Measurements from ENCODE around the gene DOK3.

The DOK3 gene

GRCh38 chr5:177520916-177521513, 11.4 kb upstream of the DOK3 start:
- ATAC-seq, result no peak
- TF ChIP-seq ZNF565 (CRISPR knock-in tag; conservative IDR thresholded peaks at IDR 0.05; ENCODE audit: low read depth) (no peak), POU6F1 (CRISPR knock-in tag; IDR thresholded peaks at IDR 0.05; ENCODE audit: borderline replicate concordance, low read depth) (no peak), CSDC2 (CRISPR knock-in tag; IDR thresholded peaks at IDR 0.05) (no peak), ZNF8 (CRISPR knock-in tag; IDR thresholded peaks at IDR 0.05) (no peak), TCF4 (CRISPR knock-in tag; IDR thresholded peaks at IDR 0.05; ENCODE audit: borderline replicate concordance) (no peak), ZFP30 (CRISPR knock-in tag; IDR thresholded peaks at IDR 0.05) (no peak), TOX (CRISPR knock-in tag; IDR thresholded peaks at IDR 0.05; ENCODE audit: borderline replicate concordance) (no peak), PATZ1 (CRISPR knock-in tag; IDR thresholded peaks at IDR 0.05; ENCODE audit: borderline replicate concordance) (no peak)

GRCh38 chr5:177520271-177520670, 10.6 kb upstream of the DOK3 start:
- no peak for TF ChIP-seq CSRNP3 (CRISPR knock-in tag; IDR thresholded peaks at IDR 0.05)
- no peak for TF ChIP-seq GLIS3 (CRISPR knock-in tag; IDR thresholded peaks at IDR 0.05)
- TF ChIP-seq TSHZ2 (CRISPR knock-in tag; IDR thresholded peaks at IDR 0.05), result no peak
- no peak for TF ChIP-seq ZNF70 (CRISPR knock-in tag; IDR thresholded peaks at IDR 0.05)
- no peak for TF ChIP-seq ZNF8 (CRISPR knock-in tag; IDR thresholded peaks at IDR 0.05)
- no peak for TF ChIP-seq PATZ1 (CRISPR knock-in tag; IDR thresholded peaks at IDR 0.05; ENCODE audit: borderline replicate concordance)
- TF ChIP-seq TOX (CRISPR knock-in tag; IDR thresholded peaks at IDR 0.05; ENCODE audit: borderline replicate concordance), result no peak
- no peak for TF ChIP-seq ARNTL (CRISPR knock-in tag; IDR thresholded peaks at IDR 0.05; ENCODE audit: borderline replicate concordance, low read depth)
- no peak for TF ChIP-seq TCF4 (CRISPR knock-in tag; IDR thresholded peaks at IDR 0.05; ENCODE audit: borderline replicate concordance)
- no peak for TF ChIP-seq ISL1 (CRISPR knock-in tag; IDR thresholded peaks at IDR 0.05)
- TF ChIP-seq ZFP30 (CRISPR knock-in tag; IDR thresholded peaks at IDR 0.05), result no peak
- no peak for TF ChIP-seq BACH2 (CRISPR knock-in tag; IDR thresholded peaks at IDR 0.05; ENCODE audit: borderline replicate concordance)
- ATAC-seq, result no peak

- ATAC-seq, result no peak
Measured at GRCh38 chr5:177519463-177520235, 10.0 kb upstream of the DOK3 start.

More at GRCh38 chr5:177519463-177520235, 10.0 kb upstream of the DOK3 start:
- TF ChIP-seq POU6F1 (CRISPR knock-in tag; IDR thresholded peaks at IDR 0.05; ENCODE audit: borderline replicate concordance, low read depth) (no peak), ZFP30 (CRISPR knock-in tag; IDR thresholded peaks at IDR 0.05) (no peak), OSR1 (CRISPR knock-in tag; IDR thresholded peaks at IDR 0.05) (no peak), RARB (CRISPR knock-in tag; IDR thresholded peaks at IDR 0.05) (no peak), ZFP3 (CRISPR knock-in tag; IDR thresholded peaks at IDR 0.05) (no peak), ZNF8 (CRISPR knock-in tag; IDR thresholded peaks at IDR 0.05) (no peak), PATZ1 (CRISPR knock-in tag; IDR thresholded peaks at IDR 0.05; ENCODE audit: borderline replicate concordance) (no peak), CSDC2 (CRISPR knock-in tag; IDR thresholded peaks at IDR 0.05) (no peak), PPARA (CRISPR knock-in tag; IDR thresholded peaks at IDR 0.05; ENCODE audit: borderline replicate concordance) (no peak), ISL1 (CRISPR knock-in tag; IDR thresholded peaks at IDR 0.05) (no peak)

Data from SK-N-SH treated with all-trans-retinoic acid at 6 μM for 48 hours (cell line).